ENCODE measurements around the gene POLR1F. TPM values are rescaled to one million over a fixed set of nuclear protein-coding genes. Genes with fewer than 3 reads are reported as not detected.

POLR1F gene
- total and polyA plus RNA-seq, 4 donors, result 3.1 to 15.3 (median 8.3) TPM

GRCh38 chr7:19709249-19709578 lies 377 bp upstream of the POLR1F start:
- peaks cover 3 to 18% (median 13%) of the 10 kb centered on the region in 4 donors for H3K4me1 ChIP-seq (ENCODE audit: control insufficient read depth in 4 of 4, insufficient read depth in 4 of 4, low read length in 3 of 4)

DNA sequence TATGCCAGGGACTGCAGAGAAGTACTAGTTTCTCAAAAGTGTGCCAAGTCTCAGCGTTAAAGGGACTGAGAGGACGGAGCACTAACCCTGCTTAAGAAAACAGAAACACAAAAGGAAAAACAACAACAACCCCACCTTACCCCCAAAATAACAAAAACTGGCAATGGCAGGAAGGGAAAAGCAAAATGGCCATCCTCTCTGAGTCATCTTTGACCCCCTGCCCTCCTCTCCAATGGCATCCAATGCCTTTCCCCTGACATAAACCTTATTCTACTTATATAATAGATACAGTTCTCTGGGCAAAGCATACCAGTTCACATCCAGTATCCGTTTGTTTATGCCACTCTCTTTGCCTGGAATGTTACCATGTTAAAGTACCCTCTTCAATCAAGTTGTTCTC lies 1.6 kb downstream of the POLR1F start:
- no peak for DNase-seq (ENCODE audit: low spot score)
- no peak overlapping the region for H3K9ac ChIP-seq (ENCODE audit: low read depth in 1 of 2, low read length in 2 of 2)
- H3K9me3 ChIP-seq (ENCODE audit: control insufficient read depth in 4 of 4, low read length in 3 of 4), result no peaks in the 10 kb centered on the region
- TF ChIP-seq, protein P1, sequence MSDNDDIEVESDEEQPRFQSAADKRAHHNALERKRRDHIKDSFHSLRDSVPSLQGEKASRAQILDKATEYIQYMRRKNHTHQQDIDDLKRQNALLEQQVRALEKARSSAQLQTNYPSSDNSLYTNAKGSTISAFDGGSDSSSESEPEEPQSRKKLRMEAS (IDR thresholded peaks at IDR 0.05), result no peak
- TF ChIP-seq RXRA (IDR thresholded peaks at IDR 0.05) (no peak), JUND (IDR thresholded peaks at IDR 0.05) (no peak), ZBTB33 (IDR thresholded peaks at IDR 0.05) (no peak), YY1 (IDR thresholded peaks at IDR 0.05) (no peak), NR2F2 (IDR thresholded peaks at IDR 0.05) (no peak), TAF1 (conservative IDR thresholded peaks at IDR 0.05) (no peak), EGR1 (IDR thresholded peaks at IDR 0.05; ENCODE audit: low read depth in 2 of 2) (no peak), FOXA2 (IDR thresholded peaks at IDR 0.05) (no peak), SP1 (IDR thresholded peaks at IDR 0.05) (no peak), HNF4G (IDR thresholded peaks at IDR 0.05) (no peak)
- TF ChIP-seq, protein P2, sequence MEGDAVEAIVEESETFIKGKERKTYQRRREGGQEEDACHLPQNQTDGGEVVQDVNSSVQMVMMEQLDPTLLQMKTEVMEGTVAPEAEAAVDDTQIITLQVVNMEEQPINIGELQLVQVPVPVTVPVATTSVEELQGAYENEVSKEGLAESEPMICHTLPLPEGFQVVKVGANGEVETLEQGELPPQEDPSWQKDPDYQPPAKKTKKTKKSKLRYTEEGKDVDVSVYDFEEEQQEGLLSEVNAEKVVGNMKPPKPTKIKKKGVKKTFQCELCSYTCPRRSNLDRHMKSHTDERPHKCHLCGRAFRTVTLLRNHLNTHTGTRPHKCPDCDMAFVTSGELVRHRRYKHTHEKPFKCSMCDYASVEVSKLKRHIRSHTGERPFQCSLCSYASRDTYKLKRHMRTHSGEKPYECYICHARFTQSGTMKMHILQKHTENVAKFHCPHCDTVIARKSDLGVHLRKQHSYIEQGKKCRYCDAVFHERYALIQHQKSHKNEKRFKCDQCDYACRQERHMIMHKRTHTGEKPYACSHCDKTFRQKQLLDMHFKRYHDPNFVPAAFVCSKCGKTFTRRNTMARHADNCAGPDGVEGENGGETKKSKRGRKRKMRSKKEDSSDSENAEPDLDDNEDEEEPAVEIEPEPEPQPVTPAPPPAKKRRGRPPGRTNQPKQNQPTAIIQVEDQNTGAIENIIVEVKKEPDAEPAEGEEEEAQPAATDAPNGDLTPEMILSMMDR (IDR thresholded peaks at IDR 0.05; ENCODE audit: low read depth, low read length, missing input control), result no peak

More at GRCh38 chr7:19709249-19709578, 377 bp upstream of the POLR1F start:
- Histone ChIP-seq H3K4me3 (ENCODE audit: low read depth in 1 of 3, low read length in 3 of 3) (no peak overlapping the region), H3K9ac (ENCODE audit: low read depth in 1 of 2, low read length in 2 of 2) (peak overlapping the region in 1 of 2 donors; percentile 14), H3K27me3 (ENCODE audit: control insufficient read depth in 4 of 4, insufficient read depth in 4 of 4, low read length in 3 of 4) (no peaks in the 10 kb centered on the region), H3K36me3 (ENCODE audit: control insufficient read depth in 4 of 4, insufficient read depth in 3 of 4, low read depth in 1 of 4, low read length in 3 of 4) (no peaks in the 10 kb centered on the region), H3K27ac (ENCODE audit: low read depth in 1 of 2, low read length in 2 of 2) (no peak overlapping the region), H3K9me3 (ENCODE audit: control insufficient read depth in 4 of 4, low read length in 3 of 4) (no peaks in the 10 kb centered on the region)
- WGBS, result 59% methylated on average over 6 of the region's 6 CpGs
- TF ChIP-seq SP1 (IDR thresholded peaks at IDR 0.05) (no peak), ZBTB33 (IDR thresholded peaks at IDR 0.05) (no peak), YY1 (IDR thresholded peaks at IDR 0.05) (no peak), NR2F2 (IDR thresholded peaks at IDR 0.05) (no peak), TAF1 (conservative IDR thresholded peaks at IDR 0.05) (no peak), HNF4A (conservative IDR thresholded peaks at IDR 0.05) (no peak), RXRA (IDR thresholded peaks at IDR 0.05) (no peak), JUND (IDR thresholded peaks at IDR 0.05) (no peak), RAD21 (IDR thresholded peaks at IDR 0.05) (no peak), FOXA2 (IDR thresholded peaks at IDR 0.05) (no peak)
- TF ChIP-seq, protein P3, sequence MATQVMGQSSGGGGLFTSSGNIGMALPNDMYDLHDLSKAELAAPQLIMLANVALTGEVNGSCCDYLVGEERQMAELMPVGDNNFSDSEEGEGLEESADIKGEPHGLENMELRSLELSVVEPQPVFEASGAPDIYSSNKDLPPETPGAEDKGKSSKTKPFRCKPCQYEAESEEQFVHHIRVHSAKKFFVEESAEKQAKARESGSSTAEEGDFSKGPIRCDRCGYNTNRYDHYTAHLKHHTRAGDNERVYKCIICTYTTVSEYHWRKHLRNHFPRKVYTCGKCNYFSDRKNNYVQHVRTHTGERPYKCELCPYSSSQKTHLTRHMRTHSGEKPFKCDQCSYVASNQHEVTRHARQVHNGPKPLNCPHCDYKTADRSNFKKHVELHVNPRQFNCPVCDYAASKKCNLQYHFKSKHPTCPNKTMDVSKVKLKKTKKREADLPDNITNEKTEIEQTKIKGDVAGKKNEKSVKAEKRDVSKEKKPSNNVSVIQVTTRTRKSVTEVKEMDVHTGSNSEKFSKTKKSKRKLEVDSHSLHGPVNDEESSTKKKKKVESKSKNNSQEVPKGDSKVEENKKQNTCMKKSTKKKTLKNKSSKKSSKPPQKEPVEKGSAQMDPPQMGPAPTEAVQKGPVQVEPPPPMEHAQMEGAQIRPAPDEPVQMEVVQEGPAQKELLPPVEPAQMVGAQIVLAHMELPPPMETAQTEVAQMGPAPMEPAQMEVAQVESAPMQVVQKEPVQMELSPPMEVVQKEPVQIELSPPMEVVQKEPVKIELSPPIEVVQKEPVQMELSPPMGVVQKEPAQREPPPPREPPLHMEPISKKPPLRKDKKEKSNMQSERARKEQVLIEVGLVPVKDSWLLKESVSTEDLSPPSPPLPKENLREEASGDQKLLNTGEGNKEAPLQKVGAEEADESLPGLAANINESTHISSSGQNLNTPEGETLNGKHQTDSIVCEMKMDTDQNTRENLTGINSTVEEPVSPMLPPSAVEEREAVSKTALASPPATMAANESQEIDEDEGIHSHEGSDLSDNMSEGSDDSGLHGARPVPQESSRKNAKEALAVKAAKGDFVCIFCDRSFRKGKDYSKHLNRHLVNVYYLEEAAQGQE (IDR thresholded peaks at IDR 0.05), result no peak
- TF ChIP-seq, protein P1 (IDR thresholded peaks at IDR 0.05), result no peak
- no peak for DNase-seq (ENCODE audit: low spot score)

More for the DNA sequence above, 1.6 kb downstream of the POLR1F start:
- Histone ChIP-seq H3K36me3 (ENCODE audit: control insufficient read depth in 4 of 4, insufficient read depth in 3 of 4, low read depth in 1 of 4, low read length in 3 of 4) (peaks cover 0 to 3% (median 0%) of the 10 kb centered on the region in 4 donors), H3K27me3 (ENCODE audit: control insufficient read depth in 4 of 4, insufficient read depth in 4 of 4, low read length in 3 of 4) (no peaks in the 10 kb centered on the region), H3K4me1 (ENCODE audit: control insufficient read depth in 4 of 4, insufficient read depth in 4 of 4, low read length in 3 of 4) (peaks cover 3 to 18% (median 13%) of the 10 kb centered on the region in 4 donors), H3K4me3 (ENCODE audit: low read depth in 1 of 3, low read length in 3 of 3) (no peak overlapping the region), H3K27ac (ENCODE audit: low read depth in 1 of 2, low read length in 2 of 2) (no peak overlapping the region)
- WGBS, result 82% methylated on average over 3 of the region's 3 CpGs

Data from liver (tissue), 9 donors.